Cardiac fibroblast (primary cell): ENCODE measurements around the gene MFAP3.
A peak's percentile ranks its signal among the peaks of the same experiment; 100 is the strongest.

ENCODE experiments used
- DNase-seq, 2 donors: peaks; one replicate each; pipeline versions ENCODE4 v3.0.0 to v3.0.0-alpha.2; 2010; ENCODE audit warnings: low read depth in 2 of 2
- H3K4me3 ChIP-seq, 2 donors: replicated peaks in 1 of 2; 1 replicate in 1 of 2; 2 replicates in 1 of 2; pipeline ENCODE4 v1.5.1; 2011; ENCODE audit warnings: low read depth in 2 of 2, low read length in 2 of 2, mild to moderate bottlenecking in 2 of 2, moderate library complexity in 1 of 2
- TF ChIP-seq, protein P1 (sequence below): IDR thresholded peaks from one replicate; pipeline ENCODE4 v1.5.1; 2011; ENCODE audit warnings: low read depth, mild to moderate bottlenecking, low read length, inconsistent platforms

The MFAP3 gene

DNA sequence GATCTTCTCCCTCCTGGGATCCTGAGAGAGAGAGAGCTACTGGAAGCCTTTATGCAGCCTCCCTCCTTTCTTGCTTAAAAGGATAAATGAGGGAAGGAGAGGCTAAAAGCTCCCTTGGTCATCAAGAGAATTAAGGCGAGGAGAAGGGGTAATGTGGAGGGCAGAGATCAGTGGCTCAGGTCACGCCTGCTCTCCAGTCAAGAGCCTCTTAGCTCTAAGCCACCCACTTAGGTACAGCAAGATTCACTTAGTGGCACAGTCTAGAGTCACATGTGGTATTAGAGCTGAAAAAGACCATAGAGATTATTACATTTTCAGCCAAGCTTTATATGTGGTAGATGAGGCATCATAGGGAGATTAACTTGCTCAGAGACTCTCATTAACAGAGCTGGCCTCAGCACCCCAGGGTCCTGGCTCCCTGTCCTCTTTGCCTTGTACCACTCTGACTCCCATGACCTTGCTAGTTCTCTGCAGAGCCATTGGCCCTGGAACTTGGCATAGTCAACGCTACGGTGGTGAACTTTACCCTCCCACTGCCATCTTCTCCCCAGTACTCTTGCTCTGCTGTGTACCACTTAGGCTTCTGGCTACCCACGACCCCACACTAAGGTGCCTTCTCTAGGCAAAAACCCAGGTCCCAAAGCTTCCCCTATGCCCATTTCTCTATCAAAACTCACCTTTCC lies 37.6 kb downstream of the MFAP3 start:
- TF ChIP-seq, protein P1, sequence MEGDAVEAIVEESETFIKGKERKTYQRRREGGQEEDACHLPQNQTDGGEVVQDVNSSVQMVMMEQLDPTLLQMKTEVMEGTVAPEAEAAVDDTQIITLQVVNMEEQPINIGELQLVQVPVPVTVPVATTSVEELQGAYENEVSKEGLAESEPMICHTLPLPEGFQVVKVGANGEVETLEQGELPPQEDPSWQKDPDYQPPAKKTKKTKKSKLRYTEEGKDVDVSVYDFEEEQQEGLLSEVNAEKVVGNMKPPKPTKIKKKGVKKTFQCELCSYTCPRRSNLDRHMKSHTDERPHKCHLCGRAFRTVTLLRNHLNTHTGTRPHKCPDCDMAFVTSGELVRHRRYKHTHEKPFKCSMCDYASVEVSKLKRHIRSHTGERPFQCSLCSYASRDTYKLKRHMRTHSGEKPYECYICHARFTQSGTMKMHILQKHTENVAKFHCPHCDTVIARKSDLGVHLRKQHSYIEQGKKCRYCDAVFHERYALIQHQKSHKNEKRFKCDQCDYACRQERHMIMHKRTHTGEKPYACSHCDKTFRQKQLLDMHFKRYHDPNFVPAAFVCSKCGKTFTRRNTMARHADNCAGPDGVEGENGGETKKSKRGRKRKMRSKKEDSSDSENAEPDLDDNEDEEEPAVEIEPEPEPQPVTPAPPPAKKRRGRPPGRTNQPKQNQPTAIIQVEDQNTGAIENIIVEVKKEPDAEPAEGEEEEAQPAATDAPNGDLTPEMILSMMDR = no peak
- DNase-seq = no peak
- H3K4me3 ChIP-seq = no peak overlapping the region

DNA sequence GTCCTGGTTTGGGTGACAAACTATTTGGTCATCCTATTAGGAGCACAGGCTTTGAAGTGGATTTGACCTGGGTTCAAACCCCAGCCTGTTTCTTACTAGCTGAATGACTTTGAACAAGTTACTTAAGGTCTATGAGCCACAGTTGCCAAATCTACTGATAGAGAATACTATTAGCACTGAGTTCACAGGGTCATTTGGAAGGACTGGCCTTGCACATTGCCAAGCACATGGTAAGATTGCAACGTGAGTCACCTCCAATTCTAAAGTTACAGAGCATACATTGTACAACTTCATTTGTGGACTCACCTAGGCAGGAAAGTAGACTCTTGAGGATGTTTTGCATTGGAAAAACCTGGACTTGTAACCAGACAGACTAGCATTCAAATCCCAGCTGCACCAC lies 38.9 kb downstream of the MFAP3 start:
- no peak overlapping the region for H3K4me3 ChIP-seq
- TF ChIP-seq, protein P1 = no peak
- peak; percentile 52 to 72 for DNase-seq

DNA sequence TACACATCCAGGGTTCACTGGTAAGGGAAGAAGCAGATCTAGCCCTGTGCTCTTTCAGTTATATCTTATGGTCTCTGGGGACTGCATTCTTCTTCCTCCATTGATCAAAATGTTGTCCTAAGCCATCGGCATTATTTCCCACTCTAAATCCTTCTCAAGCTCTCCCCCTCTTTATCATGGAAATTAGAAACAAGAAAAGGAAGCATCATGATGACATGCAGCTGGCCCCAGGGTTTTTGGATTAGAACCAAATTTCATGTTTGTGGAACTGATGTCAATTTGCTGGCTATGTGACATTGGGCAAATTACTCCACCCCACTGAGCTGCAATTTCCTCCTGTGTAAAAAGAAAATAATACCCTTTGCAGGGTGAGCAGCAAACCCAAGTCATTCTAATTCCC lies 39.5 kb downstream of the MFAP3 start:
- DNase-seq = peak in 1 of 2 donors; percentile 42
- TF ChIP-seq, protein P1 = no peak
- no peak overlapping the region for H3K4me3 ChIP-seq

DNA sequence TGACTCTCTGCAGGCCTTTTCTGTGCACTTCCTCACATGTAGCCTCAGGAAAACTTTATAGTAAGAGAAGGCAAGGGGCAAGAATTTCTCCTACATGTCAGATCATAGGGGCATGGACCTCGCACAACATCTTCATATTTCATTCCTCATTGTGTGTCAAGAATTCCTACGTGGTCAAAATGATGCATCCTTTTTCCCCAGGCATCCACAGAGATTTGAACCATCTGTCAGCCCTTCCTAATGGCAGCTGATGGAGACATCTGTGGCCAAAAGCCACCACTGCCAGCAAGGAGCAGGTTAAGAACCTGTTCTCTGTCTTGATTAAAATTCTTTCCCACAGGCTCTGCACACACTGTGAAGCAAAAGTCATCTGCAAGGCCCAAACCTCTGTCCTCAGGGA lies 42.5 kb downstream of the MFAP3 start:
- TF ChIP-seq, protein P1 = no peak
- no peak for DNase-seq

DNA sequence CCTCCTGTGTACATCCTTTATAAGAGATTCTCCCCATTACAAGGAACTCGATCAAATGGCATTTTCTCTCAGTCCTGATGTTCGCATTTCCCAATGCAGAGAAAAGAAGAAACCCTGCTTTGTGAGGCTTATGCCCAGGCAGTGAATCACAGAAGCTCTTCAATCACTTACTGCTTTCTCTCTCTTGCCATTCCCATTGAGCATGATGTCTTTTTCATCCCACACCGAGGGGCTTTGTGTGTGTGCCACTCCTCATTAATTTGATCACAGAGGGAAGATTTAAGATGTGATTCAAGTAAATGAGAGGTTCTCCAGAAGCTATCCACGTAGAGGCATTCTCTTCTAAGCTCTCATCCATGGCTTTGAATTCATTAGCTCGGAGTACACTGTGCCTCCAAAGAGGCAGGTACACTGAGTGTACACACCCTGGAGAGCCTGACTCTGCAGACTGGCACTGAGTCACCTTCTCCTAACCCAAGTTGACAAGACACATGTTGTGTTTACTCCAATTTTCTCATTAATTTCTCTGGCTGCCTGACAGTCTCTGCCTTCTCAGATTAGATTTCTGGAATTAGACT lies 45.4 kb downstream of the MFAP3 start:
- TF ChIP-seq, protein P1 = no peak
- no peak overlapping the region for H3K4me3 ChIP-seq
- no peak for DNase-seq

More for the DNA sequence above, 42.5 kb downstream of the MFAP3 start:
- no peak overlapping the region for H3K4me3 ChIP-seq

DNA sequence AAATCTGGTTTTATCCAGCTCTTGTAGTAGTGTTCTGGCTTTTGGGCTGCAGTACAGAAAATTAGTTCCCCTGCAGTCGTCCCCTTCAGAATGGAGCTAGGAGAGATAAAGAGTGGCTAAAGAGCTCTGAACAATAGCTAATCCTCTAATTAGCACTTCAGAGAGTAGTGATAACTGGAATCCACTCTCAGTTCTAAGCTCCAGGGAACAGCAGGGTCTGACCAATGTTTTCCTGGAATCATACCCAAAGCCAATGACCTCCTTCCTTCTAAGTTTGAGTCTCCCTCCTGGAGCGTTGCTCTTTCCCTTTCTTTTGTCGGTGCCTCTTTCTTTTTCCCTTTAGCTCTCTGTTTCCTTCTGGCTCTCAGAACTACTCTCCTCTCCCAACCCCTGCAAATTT lies 47.4 kb downstream of the MFAP3 start:
- no peak overlapping the region for H3K4me3 ChIP-seq
- DNase-seq = no peak
- TF ChIP-seq, protein P1 = no peak
